Coronary artery (tissue), 2 donors: ENCODE measurements around the gene EFCC1.
A peak's percentile ranks its signal among the peaks of the same experiment; 100 is the strongest.

Source experiments
- DNase-seq: peaks from one replicate; pipeline ENCODE4 v3.0.0-alpha.2; 2017; ENCODE audit warnings: low spot score
- H3K27ac ChIP-seq, 2 donors: fragments of 200-600 bp; sonication (generic); one replicate each; pipeline ENCODE4 v1.5.1; 2016 to 2019
- H3K4me3 ChIP-seq: fragments of 200-600 bp; sonication (generic); 2 replicates; pipeline ENCODE4 v1.5.1; 2016; ENCODE audit warnings: mild to moderate bottlenecking, moderate library complexity
- CTCF ChIP-seq: fragments of 200-600 bp; sonication (generic); IDR thresholded peaks from one replicate; pipeline ENCODE4 v1.5.1; 2019; ENCODE audit warnings: antibody characterized with exemption

EFCC1 gene

GRCh38 chr3:128999102-128999501 lies 2.0 kb upstream of the EFCC1 start:
- DNase-seq = no peak

DNA sequence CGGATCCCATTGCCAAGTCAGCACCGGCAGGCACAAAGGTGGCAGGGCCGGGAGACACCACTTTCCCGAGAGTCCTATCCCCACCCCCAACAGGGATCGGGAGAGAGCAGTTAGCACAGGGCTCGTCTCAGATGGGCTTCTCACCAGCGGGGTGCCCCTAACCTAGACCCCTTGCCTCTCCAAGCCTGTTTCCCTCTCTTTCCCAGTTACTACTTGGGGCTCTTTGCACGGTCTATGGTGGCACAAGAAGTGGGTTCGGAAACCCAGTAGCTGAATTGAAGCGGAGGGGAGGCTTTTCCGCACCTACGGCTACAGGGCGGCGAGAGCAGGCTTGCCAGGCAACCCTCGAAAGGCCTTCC lies 383 bp upstream of the EFCC1 start:
- peak overlapping the region; percentile 78 for H3K4me3 ChIP-seq
- H3K27ac ChIP-seq = peak overlapping the region in 1 of 2 donors; percentile 69
- no peak for TF ChIP-seq CTCF
- DNase-seq = no peak

More at GRCh38 chr3:128999102-128999501, 2.0 kb upstream of the EFCC1 start:
- no peak for TF ChIP-seq CTCF
- H3K27ac ChIP-seq = no peak overlapping the region
- no peak overlapping the region for H3K4me3 ChIP-seq

- Histone ChIP-seq H3K27ac (peak overlapping the region in 1 of 2 donors; percentile 69), H3K4me3 (peak overlapping the region; percentile 78)
- no peak for DNase-seq
- TF ChIP-seq CTCF = no peak
Observed at GRCh38 chr3:129001806-129002572, 885 bp downstream of the EFCC1 start.

- DNase-seq = no peak
- Histone ChIP-seq H3K27ac (no peak overlapping the region), H3K4me3 (peak overlapping the region; percentile 78)
- no peak for TF ChIP-seq CTCF
Observed at GRCh38 chr3:129002573-129003569, 1.8 kb downstream of the EFCC1 start.

- no peak for TF ChIP-seq CTCF
- DNase-seq = no peak
- Histone ChIP-seq H3K4me3 (peak overlapping the region; percentile 53), H3K27ac (no peak overlapping the region)
Observed at GRCh38 chr3:129003578-129004112, 2.5 kb downstream of the EFCC1 start.

DNA sequence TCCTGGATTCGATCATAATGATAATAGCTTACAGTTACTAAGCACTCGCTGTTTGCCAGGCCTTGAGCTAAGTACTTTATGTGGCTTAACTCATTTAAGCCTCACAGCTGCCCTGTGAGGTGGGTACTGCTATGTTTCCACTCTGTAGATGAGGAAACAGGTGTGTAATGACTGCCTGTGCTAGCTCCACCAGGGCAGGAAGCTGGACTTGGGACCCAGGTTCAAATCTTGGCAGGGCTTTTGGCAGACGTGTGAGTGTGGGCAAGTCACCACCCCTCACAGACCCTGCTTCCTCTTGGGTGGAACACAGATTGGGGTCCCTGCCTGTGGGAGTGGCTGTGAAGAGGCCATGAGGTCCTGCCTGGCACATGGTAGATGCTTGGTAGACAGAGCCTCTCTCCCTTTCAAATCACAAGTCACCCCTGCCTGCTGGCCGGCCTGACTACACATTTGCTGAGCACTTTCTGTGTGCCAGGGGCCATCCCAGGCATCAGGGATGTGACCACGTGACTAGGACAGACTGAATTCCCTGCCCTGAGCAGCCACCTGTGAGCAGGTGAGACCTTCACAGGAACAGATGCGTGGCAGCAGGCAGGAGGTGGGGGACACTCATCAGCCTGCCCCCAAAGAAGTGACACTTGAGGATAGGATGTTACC lies 3.7 kb downstream of the EFCC1 start:
- Histone ChIP-seq H3K27ac (no peak overlapping the region), H3K4me3 (no peak overlapping the region)
- no peak for DNase-seq
- TF ChIP-seq CTCF = no peak
